ENCODE data around the gene GSK3B. TPM values are rescaled to one million over a fixed set of nuclear protein-coding genes. Genes with fewer than 3 reads are reported as not detected.

The GSK3B gene
- total and polyA plus RNA-seq, 2 experiments from 2014 or later: 29.0 to 45.3 TPM

- TF ChIP-seq ZNF462 (CRISPR knock-in tag; IDR thresholded peaks at IDR 0.05) (no peak), NANOG (IDR thresholded peaks at IDR 0.05; ENCODE audit: borderline replicate concordance) (no peak), CREB1 (CRISPR knock-in tag; IDR thresholded peaks at IDR 0.05; ENCODE audit: low read depth) (no peak)
- TF ChIP-seq, protein P1, sequence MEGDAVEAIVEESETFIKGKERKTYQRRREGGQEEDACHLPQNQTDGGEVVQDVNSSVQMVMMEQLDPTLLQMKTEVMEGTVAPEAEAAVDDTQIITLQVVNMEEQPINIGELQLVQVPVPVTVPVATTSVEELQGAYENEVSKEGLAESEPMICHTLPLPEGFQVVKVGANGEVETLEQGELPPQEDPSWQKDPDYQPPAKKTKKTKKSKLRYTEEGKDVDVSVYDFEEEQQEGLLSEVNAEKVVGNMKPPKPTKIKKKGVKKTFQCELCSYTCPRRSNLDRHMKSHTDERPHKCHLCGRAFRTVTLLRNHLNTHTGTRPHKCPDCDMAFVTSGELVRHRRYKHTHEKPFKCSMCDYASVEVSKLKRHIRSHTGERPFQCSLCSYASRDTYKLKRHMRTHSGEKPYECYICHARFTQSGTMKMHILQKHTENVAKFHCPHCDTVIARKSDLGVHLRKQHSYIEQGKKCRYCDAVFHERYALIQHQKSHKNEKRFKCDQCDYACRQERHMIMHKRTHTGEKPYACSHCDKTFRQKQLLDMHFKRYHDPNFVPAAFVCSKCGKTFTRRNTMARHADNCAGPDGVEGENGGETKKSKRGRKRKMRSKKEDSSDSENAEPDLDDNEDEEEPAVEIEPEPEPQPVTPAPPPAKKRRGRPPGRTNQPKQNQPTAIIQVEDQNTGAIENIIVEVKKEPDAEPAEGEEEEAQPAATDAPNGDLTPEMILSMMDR (conservative IDR thresholded peaks at IDR 0.05; ENCODE audit: low read depth in 2 of 2): no peak
These were observed 229.8 kb downstream of the GSK3B start (continued) for GRCh38 chr3:119864476-119864875.

DNA sequence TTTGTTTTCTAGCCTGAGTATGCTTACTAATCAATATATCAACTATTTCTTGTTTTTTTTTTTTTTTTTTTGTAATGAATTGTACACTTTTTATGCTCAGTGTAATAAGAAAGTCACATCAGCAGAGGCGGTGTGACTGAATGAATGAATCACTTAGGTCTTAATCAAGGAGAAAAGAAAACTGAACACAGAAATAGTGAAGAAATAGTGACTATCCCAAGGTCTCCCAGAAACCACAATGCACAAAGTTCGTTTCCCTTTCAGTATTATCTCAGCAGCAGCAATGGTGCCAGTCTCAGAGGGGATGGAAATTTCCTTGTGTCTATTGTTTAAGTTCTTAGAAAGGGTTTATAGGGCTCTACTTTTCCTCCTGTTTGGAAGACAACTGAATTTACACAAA lies 231.6 kb downstream of the GSK3B start:
- DNase-seq (ENCODE audit: low spot score): no peak
- Histone ChIP-seq H3F3A (replicated peaks; ENCODE audit: low read depth) (no peaks in the 10 kb centered on the region), H2AFZ (no peak overlapping the region), H3K36me3 (ENCODE audit: insufficient read depth) (peaks cover 10% of the 10 kb centered on the region), H3K4me1 (ENCODE audit: insufficient read depth) (no peaks in the 10 kb centered on the region), H3K4me2 (no peak overlapping the region), H3K27ac (ENCODE audit: low read depth) (no peak overlapping the region), H3K27me3 (ENCODE audit: insufficient read depth) (no peaks in the 10 kb centered on the region), H3K9me2 (ENCODE audit: insufficient read depth) (no peaks in the 10 kb centered on the region), H3K4me3 (no peak overlapping the region), H3K79me2 (replicated peaks; ENCODE audit: insufficient read depth) (no peaks in the 10 kb centered on the region; the same call in 1 of the 2 replicates), H4K20me1 (replicated peaks; ENCODE audit: insufficient read depth) (no peaks in the 10 kb centered on the region)
- H3K4me3 Mint-ChIP-seq: no peak overlapping the region
- ATAC-seq: no peak
- no peaks in the 10 kb centered on the region for H3K9me3 Mint-ChIP-seq
- no peaks in the 10 kb centered on the region for H3K4me1 Mint-ChIP-seq
- H3K36me3 Mint-ChIP-seq (ENCODE audit: low read depth): peaks cover 43% of the 10 kb centered on the region
- no peak overlapping the region for H3K27ac Mint-ChIP-seq
- H3K27me3 Mint-ChIP-seq (ENCODE audit: insufficient read depth, low read depth, poor library complexity): peaks cover 2% of the 10 kb centered on the region
- no peak for TF ChIP-seq ETS1 (IDR thresholded peaks at IDR 0.05)
- TF ChIP-seq STAT1 (IDR thresholded peaks at IDR 0.05; ENCODE audit: unreplicated experiment): no peak
- TF ChIP-seq JUNB (IDR thresholded peaks at IDR 0.05; ENCODE audit: unreplicated experiment): no peak
- TF ChIP-seq, protein P1 (conservative IDR thresholded peaks at IDR 0.05; ENCODE audit: low read depth in 2 of 2): no peak

All from GM23338 (cell line).